GM12878 (cell line): ENCODE results near the gene DACT3. TPM values are rescaled to one million over a fixed set of nuclear protein-coding genes. Genes with fewer than 3 reads are reported as not detected.

Experiments used
- ATAC-seq: fragments of 200-7000 bp; cut with Tn5 transposase; 3 replicates; pipeline ENCODE4 v1.9.1; 2020; ENCODE audit warnings: mild to moderate bottlenecking, moderate library complexity
- BruUV-seq: library from RNA; stranded (reverse); fragments of 400-500 nt; replicated peaks from 2 replicates; lab custom pipeline; 2021; lab: Mats Ljungman, UMichigan
- CTCF ChIA-PET: fragments of 300-600 bp; sonication (Branson Sonifier 250); formaldehyde crosslinking; extraction: SDS; loops from one replicate; lab custom pipeline; 2021; ENCODE audit warnings: inconsistent platforms; lab: Yijun Ruan, JAX
- POLR2A ChIA-PET: fragments of 350-600 bp; formaldehyde crosslinking; extraction: SDS; loops from one replicate; lab custom pipeline; 2021; ENCODE audit warnings: inconsistent platforms; lab: Charles Lee
- RAD21 ChIA-PET: fragments of 300-600 bp; sonication (Branson Sonifier 250); formaldehyde crosslinking; loops from one replicate; lab custom pipeline; 2023; ENCODE audit warnings: antibody characterized with exemption; ENCODE audit not compliant: unreplicated experiment; lab: Charles Lee
- SMC1A ChIA-PET: fragments of 300-600 bp; sonication (Branson Sonifier 250); formaldehyde crosslinking; loops from one replicate; lab custom pipeline; 2023; ENCODE audit not compliant: unreplicated experiment, uncharacterized antibody; lab: Charles Lee
- DNase-seq: peaks from one replicate; pipeline ENCODE4 v3.0.0-alpha.2; 2011; ENCODE audit warnings: low read depth, low spot score
- FAIRE-seq: peaks from 3 replicates; lab custom pipeline; 2011; peaks lifted over from hg19 to GRCh38; lab: Jason Lieb, UNC
- H2AFZ ChIP-seq: 2 replicates; pipeline ENCODE4 v1.6.0; 2011; ENCODE audit warnings: low read depth, low read length, control low read depth; ENCODE audit not compliant: control insufficient read depth
- H3K27ac ChIP-seq: 2 replicates; pipeline ENCODE4 v1.5.1; 2011; ENCODE audit warnings: control low read depth; ENCODE audit not compliant: control insufficient read depth, insufficient read depth
- H3K27me3 ChIP-seq, 2 experiments: replicated peaks in 1 of 2; 2 replicates each; pipeline versions ENCODE4 v1.6.0 to v1.6.1; 2011; ENCODE audit warnings: low read length in 1 of 2; ENCODE audit not compliant: control insufficient read depth in 2 of 2, insufficient read depth in 2 of 2
- H3K36me3 ChIP-seq, 2 experiments: 2 replicates each; pipeline ENCODE4 v1.5.1; 2011; ENCODE audit warnings: low read length in 1 of 2; ENCODE audit not compliant: control insufficient read depth in 2 of 2, insufficient read depth in 2 of 2
- H3K4me1 ChIP-seq: 2 replicates; pipeline ENCODE4 v1.6.1; 2011; ENCODE audit warnings: mild to moderate bottlenecking, low read length, moderate library complexity, mixed read lengths; ENCODE audit not compliant: control insufficient read depth, insufficient read depth
- H3K4me2 ChIP-seq: 2 replicates; pipeline ENCODE4 v1.6.0; 2011; ENCODE audit warnings: control low read depth; ENCODE audit not compliant: control insufficient read depth, insufficient read depth
- H3K4me3 ChIP-seq: fragments of 200-600 bp; sonication (generic); 2 replicates; pipeline ENCODE4 v1.5.1; 2016
- H3K79me2 ChIP-seq: 2 replicates; pipeline ENCODE4 v1.6.0; 2011; ENCODE audit warnings: low read length; ENCODE audit not compliant: control insufficient read depth, insufficient read depth
- H3K9ac ChIP-seq: 2 replicates; pipeline ENCODE4 v1.8.0; 2011; ENCODE audit warnings: low read length, control low read depth, mixed read lengths; ENCODE audit not compliant: control insufficient read depth, insufficient read depth
- H3K9me3 ChIP-seq: replicated peaks from 3 replicates; pipeline ENCODE4 v1.5.1; 2011; ENCODE audit warnings: mild to moderate bottlenecking, low read length; ENCODE audit not compliant: control insufficient read depth, insufficient read depth
- H4K20me1 ChIP-seq: 2 replicates; pipeline ENCODE4 v1.6.0; 2011; ENCODE audit not compliant: control insufficient read depth, insufficient read depth
- BHLHE40 ChIP-seq, 2 experiments: fragments of 450-650 bp in 1 of 2; IDR thresholded peaks; 2 replicates each; pipeline ENCODE4 v1.6.1; 2011 to 2017; ENCODE audit warnings: low read depth in 2 of 2, borderline replicate concordance in 1 of 2, improper control_type of control experiment in 1 of 2, low read length in 1 of 2, mild to moderate bottlenecking in 1 of 2
- BMI1 ChIP-seq: fragments of 450-650 bp; IDR thresholded peaks from 2 replicates; pipeline ENCODE4 v1.6.1; 2016; ENCODE audit warnings: mild to moderate bottlenecking, moderate library complexity, borderline replicate concordance
- FOXM1 ChIP-seq: IDR thresholded peaks from 2 replicates; pipeline ENCODE4 v1.6.1; 2012; ENCODE audit warnings: low read depth, mild to moderate bottlenecking, inconsistent platforms, low read length, moderate library complexity
- MXI1 ChIP-seq: fragments of 150-350 bp; IDR thresholded peaks from 2 replicates; pipeline ENCODE4 v1.6.1; 2011; ENCODE audit warnings: low read depth, mild to moderate bottlenecking, inconsistent platforms, low read length, improper control_type of control experiment
- MYB ChIP-seq: fragments of 150-350 bp; IDR thresholded peaks from 2 replicates; pipeline ENCODE4 v1.6.1; 2014; ENCODE audit warnings: mild to moderate bottlenecking, low read depth, low read length, borderline replicate concordance
- NBN ChIP-seq: fragments of 450-650 bp; IDR thresholded peaks from 2 replicates; pipeline ENCODE4 v1.6.1; 2016
- PML ChIP-seq: IDR thresholded peaks from 2 replicates; pipeline ENCODE4 v1.6.1; 2012; ENCODE audit warnings: low read length, inconsistent platforms
- RFX5 ChIP-seq: IDR thresholded peaks from 2 replicates; pipeline ENCODE4 v1.6.1; 2011; ENCODE audit warnings: low read depth, low read length, improper control_type of control experiment
- TCF3 ChIP-seq: IDR thresholded peaks from 2 replicates; pipeline ENCODE4 v1.6.1; 2012; ENCODE audit warnings: low read depth, mild to moderate bottlenecking, low read length, borderline replicate concordance; ENCODE audit not compliant: insufficient read depth
- ZNF274 ChIP-seq: IDR thresholded peaks from one replicate; pipeline ENCODE4 v1.8.0; 2011; ENCODE audit not compliant: insufficient read length, insufficient read depth
- WGBS: methylation state at CpG from one replicate; pipeline ENCODE4 v1.1.6; 2016; ENCODE audit warnings: low lambda C conversion rate; ENCODE audit not compliant: insufficient replicate concordance, insufficient coverage; ENCODE audit errors: missing lambda C conversion rate; 5-methylcytosine and 5-hydroxymethylcytosine counted together
- in situ Hi-C: fragments of 300-500 bp; cut with MboI; formaldehyde crosslinking; loops from 9 replicates; pipeline ENCODE4 v1.14.3; 2018; ENCODE audit warnings: mixed read lengths
- intact Hi-C: fragments of 100-400 bp; cut with micrococcal nuclease; formaldehyde crosslinking; loops from one replicate; pipeline ENCODE4 v1.14.2; 2022; ENCODE audit not compliant: unreplicated experiment
- polyA plus RNA-seq, 11 experiments: library from polyadenylated mRNA; depleted of rRNA in 4 of 11; unstranded in 6 of 11; stranded (reverse) in 5 of 11; fragments of >200 nt; fragmentation: Nextera tagmentation in 4 of 11; fragmentation: Illumina TruSeq in 1 of 11; extraction: Ambion mirVana in 4 of 11; extraction: Trizol in 1 of 11; gene quantifications; 1 replicate in 1 of 11; 2 replicates in 10 of 11; pipeline versions ENCODE4 v1.2.1 to v1.2.3, GENCODE V29; 2011 to 2016; ENCODE audit warnings: inconsistent platforms in 2 of 11, missing spikeins in 2 of 11, low read depth in 1 of 11
- total RNA-seq, 4 experiments: library from RNA; depleted of rRNA in 3 of 4; stranded (reverse); fragments of >200 nt in 3 of 4; fragmentation: Illumina TruSeq in 1 of 4; extraction: Trizol in 1 of 4; gene quantifications; 2 replicates each; pipeline versions ENCODE4 v1.2.1 to v1.2.3, GENCODE V29; 2013 to 2021
- TF ChIP-seq, protein P1 (sequence below): fragments of 450-650 bp; IDR thresholded peaks from 2 replicates; pipeline ENCODE4 v1.6.1; 2017; ENCODE audit warnings: mild to moderate bottlenecking, low read depth, inconsistent platforms; ENCODE audit not compliant: poor library complexity, severe bottlenecking
- TF ChIP-seq, protein P2 (sequence below): fragments of 450-650 bp; IDR thresholded peaks from 2 replicates; pipeline ENCODE4 v1.6.1; 2016; ENCODE audit warnings: mild to moderate bottlenecking, moderate library complexity, borderline replicate concordance
- TF ChIP-seq, protein P3 (sequence below): fragments of 450-650 bp; conservative IDR thresholded peaks from 2 replicates; pipeline ENCODE4 v1.6.1; 2017; ENCODE audit warnings: mild to moderate bottlenecking, moderate library complexity
- TF ChIP-seq, protein P4 (sequence below): fragments of 450-650 bp; IDR thresholded peaks from 2 replicates; pipeline ENCODE4 v1.6.1; 2016; ENCODE audit warnings: mild to moderate bottlenecking

The DACT3 gene
- total and polyA plus RNA-seq, 10 of the 15 experiments (the other 5 are each of a cell fraction or from before 2014, with no cell fraction given), result 0.05 to 2.5 (median 0.35) TPM; not detected in 1

DNA sequence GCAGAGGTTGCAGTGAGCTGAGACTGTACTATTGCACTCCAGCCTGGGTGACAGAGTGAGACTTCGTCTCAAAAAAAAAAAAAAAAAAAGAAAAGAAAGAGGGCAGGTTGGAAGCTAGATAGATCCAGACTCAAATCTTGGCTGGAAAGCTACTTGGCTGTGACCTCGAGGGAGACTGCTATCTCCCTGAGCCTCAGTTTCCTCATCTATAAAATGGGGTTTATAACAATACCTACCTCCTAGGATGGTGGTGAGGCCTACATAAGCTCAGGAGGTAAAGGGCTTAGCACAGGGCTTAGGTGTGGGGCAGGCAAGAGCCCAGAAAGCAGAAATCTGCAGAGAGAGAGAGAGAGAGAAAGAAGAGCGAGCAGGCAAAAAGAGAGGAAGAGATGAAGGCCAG is 24.2 kb upstream of the DACT3 start:
- POLR2A ChIA-PET, result interaction anchor here (1.0 kb wide), 1 partner anchor 10 kb away, joined by 3 read pairs; no protein-coding TSS in a partner anchor
- intact Hi-C loops (no loop called here), in situ Hi-C loops (no loop called here)
- no peaks in the 10 kb centered on the region for H3K79me2 ChIP-seq
- no peak overlapping the region for H3K9ac ChIP-seq
- SMC1A ChIA-PET, result no interaction called here
- FAIRE-seq, result no peak
- no peaks in the 10 kb centered on the region for H3K27me3 ChIP-seq
- CTCF ChIA-PET, result interaction anchor here (2.1 kb wide), 1 partner anchor 23 kb away, joined by 5 read pairs; no protein-coding TSS in a partner anchor
- H3K27ac ChIP-seq, result no peak overlapping the region
- no peak for DNase-seq
- H3K4me3 ChIP-seq, result no peak overlapping the region
- BruUV-seq, result no TSS peak
- no peak for ATAC-seq
- 69% methylated on average over 2 of the region's 3 CpGs for WGBS
- H3K4me1 ChIP-seq, result no peaks in the 10 kb centered on the region
- TF ChIP-seq, protein P1, sequence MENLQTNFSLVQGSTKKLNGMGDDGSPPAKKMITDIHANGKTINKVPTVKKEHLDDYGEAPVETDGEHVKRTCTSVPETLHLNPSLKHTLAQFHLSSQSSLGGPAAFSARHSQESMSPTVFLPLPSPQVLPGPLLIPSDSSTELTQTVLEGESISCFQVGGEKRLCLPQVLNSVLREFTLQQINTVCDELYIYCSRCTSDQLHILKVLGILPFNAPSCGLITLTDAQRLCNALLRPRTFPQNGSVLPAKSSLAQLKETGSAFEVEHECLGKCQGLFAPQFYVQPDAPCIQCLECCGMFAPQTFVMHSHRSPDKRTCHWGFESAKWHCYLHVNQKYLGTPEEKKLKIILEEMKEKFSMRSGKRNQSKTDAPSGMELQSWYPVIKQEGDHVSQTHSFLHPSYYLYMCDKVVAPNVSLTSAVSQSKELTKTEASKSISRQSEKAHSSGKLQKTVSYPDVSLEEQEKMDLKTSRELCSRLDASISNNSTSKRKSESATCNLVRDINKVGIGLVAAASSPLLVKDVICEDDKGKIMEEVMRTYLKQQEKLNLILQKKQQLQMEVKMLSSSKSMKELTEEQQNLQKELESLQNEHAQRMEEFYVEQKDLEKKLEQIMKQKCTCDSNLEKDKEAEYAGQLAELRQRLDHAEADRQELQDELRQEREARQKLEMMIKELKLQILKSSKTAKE, result no peak
- TF ChIP-seq TCF3 (no peak), BHLHE40 (IDR thresholded peaks at IDR 0.05; ENCODE audit: borderline replicate concordance in 1 of 2, low read depth in 2 of 2, low read length in 1 of 2) (no peak), NBN (no peak), MYB (no peak), FOXM1 (no peak), MXI1 (no peak), ZNF274 (no peak), BMI1 (no peak), PML (no peak), RFX5 (no peak)
- TF ChIP-seq, protein P2, sequence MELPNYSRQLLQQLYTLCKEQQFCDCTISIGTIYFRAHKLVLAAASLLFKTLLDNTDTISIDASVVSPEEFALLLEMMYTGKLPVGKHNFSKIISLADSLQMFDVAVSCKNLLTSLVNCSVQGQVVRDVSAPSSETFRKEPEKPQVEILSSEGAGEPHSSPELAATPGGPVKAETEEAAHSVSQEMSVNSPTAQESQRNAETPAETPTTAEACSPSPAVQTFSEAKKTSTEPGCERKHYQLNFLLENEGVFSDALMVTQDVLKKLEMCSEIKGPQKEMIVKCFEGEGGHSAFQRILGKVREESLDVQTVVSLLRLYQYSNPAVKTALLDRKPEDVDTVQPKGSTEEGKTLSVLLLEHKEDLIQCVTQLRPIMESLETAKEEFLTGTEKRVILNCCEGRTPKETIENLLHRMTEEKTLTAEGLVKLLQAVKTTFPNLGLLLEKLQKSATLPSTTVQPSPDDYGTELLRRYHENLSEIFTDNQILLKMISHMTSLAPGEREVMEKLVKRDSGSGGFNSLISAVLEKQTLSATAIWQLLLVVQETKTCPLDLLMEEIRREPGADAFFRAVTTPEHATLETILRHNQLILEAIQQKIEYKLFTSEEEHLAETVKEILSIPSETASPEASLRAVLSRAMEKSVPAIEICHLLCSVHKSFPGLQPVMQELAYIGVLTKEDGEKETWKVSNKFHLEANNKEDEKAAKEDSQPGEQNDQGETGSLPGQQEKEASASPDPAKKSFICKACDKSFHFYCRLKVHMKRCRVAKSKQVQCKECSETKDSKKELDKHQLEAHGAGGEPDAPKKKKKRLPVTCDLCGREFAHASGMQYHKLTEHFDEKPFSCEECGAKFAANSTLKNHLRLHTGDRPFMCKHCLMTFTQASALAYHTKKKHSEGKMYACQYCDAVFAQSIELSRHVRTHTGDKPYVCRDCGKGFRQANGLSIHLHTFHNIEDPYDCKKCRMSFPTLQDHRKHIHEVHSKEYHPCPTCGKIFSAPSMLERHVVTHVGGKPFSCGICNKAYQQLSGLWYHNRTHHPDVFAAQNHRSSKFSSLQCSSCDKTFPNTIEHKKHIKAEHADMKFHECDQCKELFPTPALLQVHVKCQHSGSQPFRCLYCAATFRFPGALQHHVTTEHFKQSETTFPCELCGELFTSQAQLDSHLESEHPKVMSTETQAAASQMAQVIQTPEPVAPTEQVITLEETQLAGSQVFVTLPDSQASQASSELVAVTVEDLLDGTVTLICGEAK, result no peak
- TF ChIP-seq, protein P3, sequence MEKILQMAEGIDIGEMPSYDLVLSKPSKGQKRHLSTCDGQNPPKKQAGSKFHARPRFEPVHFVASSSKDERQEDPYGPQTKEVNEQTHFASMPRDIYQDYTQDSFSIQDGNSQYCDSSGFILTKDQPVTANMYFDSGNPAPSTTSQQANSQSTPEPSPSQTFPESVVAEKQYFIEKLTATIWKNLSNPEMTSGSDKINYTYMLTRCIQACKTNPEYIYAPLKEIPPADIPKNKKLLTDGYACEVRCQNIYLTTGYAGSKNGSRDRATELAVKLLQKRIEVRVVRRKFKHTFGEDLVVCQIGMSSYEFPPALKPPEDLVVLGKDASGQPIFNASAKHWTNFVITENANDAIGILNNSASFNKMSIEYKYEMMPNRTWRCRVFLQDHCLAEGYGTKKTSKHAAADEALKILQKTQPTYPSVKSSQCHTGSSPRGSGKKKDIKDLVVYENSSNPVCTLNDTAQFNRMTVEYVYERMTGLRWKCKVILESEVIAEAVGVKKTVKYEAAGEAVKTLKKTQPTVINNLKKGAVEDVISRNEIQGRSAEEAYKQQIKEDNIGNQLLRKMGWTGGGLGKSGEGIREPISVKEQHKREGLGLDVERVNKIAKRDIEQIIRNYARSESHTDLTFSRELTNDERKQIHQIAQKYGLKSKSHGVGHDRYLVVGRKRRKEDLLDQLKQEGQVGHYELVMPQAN, result no peak
- TF ChIP-seq, protein P4, sequence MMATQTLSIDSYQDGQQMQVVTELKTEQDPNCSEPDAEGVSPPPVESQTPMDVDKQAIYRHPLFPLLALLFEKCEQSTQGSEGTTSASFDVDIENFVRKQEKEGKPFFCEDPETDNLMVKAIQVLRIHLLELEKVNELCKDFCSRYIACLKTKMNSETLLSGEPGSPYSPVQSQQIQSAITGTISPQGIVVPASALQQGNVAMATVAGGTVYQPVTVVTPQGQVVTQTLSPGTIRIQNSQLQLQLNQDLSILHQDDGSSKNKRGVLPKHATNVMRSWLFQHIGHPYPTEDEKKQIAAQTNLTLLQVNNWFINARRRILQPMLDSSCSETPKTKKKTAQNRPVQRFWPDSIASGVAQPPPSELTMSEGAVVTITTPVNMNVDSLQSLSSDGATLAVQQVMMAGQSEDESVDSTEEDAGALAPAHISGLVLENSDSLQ, result no peak
- TF ChIP-seq, all 136 proteins: peak for 0
- RAD21 ChIA-PET, result interaction anchor here (0.7 kb wide), 1 partner anchor 149 kb away, joined by 4 read pairs; no protein-coding TSS in a partner anchor
- no peak overlapping the region for H2AFZ ChIP-seq
- H3K9me3 ChIP-seq, result no peaks in the 10 kb centered on the region
- H4K20me1 ChIP-seq, result no peaks in the 10 kb centered on the region; the same call in 1 of the 2 replicates
- no peak overlapping the region for H3K4me2 ChIP-seq
- peaks cover 14 to 28% of the 10 kb centered on the region in 2 experiments for H3K36me3 ChIP-seq
